ENCODE results near the gene PRAMEF17. TPM values are rescaled to one million over a fixed set of nuclear protein-coding genes. Genes with fewer than 3 reads are reported as not detected.
"Not testable (repeated sequence)": the region's sequence is repeated elsewhere in the genome, so short reads cannot be mapped to it uniquely, and the experiment has no call there.

The PRAMEF17 gene
- total and polyA plus RNA-seq, 9 donors = not detected

GRCh38 chr1:13380380-13380779 lies 9.1 kb upstream of the PRAMEF17 start:
- H3K27me3 ChIP-seq; H3K36me3 ChIP-seq; intact Hi-C loops (cut with DNase I); H3K27ac ChIP-seq; H3K9me3 ChIP-seq; H3K4me1 ChIP-seq (ENCODE audit: insufficient read depth); DNase-seq; H3K4me3 ChIP-seq: not testable (repeated sequence)
- WGBS, 3 donors = 62 to 94% (median 81%) methylated on average over 3 of the region's 3 CpGs

- H3K4me3 ChIP-seq; H3K4me1 ChIP-seq (ENCODE audit: insufficient read depth); H3K9me3 ChIP-seq; DNase-seq; H3K27me3 ChIP-seq; intact Hi-C loops (cut with DNase I); H3K27ac ChIP-seq; H3K36me3 ChIP-seq: not testable (repeated sequence)
- WGBS, 3 donors = 74 to 82% (median 76%) methylated on average over 7 of the region's 7 CpGs
These were observed 3.6 kb downstream of the PRAMEF17 start for GRCh38 chr1:13393004-13393403.

- intact Hi-C loops (cut with DNase I); H3K36me3 ChIP-seq; DNase-seq; H3K4me3 ChIP-seq; H3K27ac ChIP-seq; H3K9me3 ChIP-seq; H3K27me3 ChIP-seq; H3K4me1 ChIP-seq (ENCODE audit: insufficient read depth): not testable (repeated sequence)
- whole genome bisulfite sequencing, 3 donors = 90 to 92% (median 92%) methylated on average over 14 to 32 of the region's 32 CpGs
These were observed 5.3 kb downstream of the PRAMEF17 start for GRCh38 chr1:13394761-13395160.

- H3K4me3 ChIP-seq; H3K9me3 ChIP-seq; H3K4me1 ChIP-seq (ENCODE audit: insufficient read depth); H3K27ac ChIP-seq; H3K36me3 ChIP-seq; intact Hi-C loops (cut with DNase I); DNase-seq; H3K27me3 ChIP-seq: not testable (repeated sequence)
- 92 to 97% (median 96%) methylated on average over 20 to 22 of the region's 22 CpGs for WGBS, 3 donors
These were observed 5.9 kb downstream of the PRAMEF17 start for GRCh38 chr1:13395311-13395710.

GRCh38 chr1:13407811-13408210 lies 18.4 kb downstream of the PRAMEF17 start:
- no peaks in the 10 kb centered on the region for H3K4me1 ChIP-seq (ENCODE audit: insufficient read depth)
- 59 to 76% (median 74%) methylated on average over 4 of the region's 4 CpGs for WGBS, 3 donors
- no peaks in the 10 kb centered on the region for H3K36me3 ChIP-seq
- H3K27ac ChIP-seq = no peak overlapping the region
- DNase-seq = no peak
- no peak overlapping the region for H3K4me3 ChIP-seq
- no peaks in the 10 kb centered on the region for H3K9me3 ChIP-seq
- H3K27me3 ChIP-seq = no peaks in the 10 kb centered on the region
- no peak for TF ChIP-seq CTCF (IDR thresholded peaks at IDR 0.05)
- no peak for TF ChIP-seq EP300 (IDR thresholded peaks at IDR 0.05)
- no peak for TF ChIP-seq POLR2A (IDR thresholded peaks at IDR 0.05)
- intact Hi-C loops (cut with DNase I) = no loop called here

GRCh38 chr1:13410150-13410549 lies 20.7 kb downstream of the PRAMEF17 start, which contains the start of gene PRAMEF20:
Gene PRAMEF20, plus strand, starts transcription at chr1:13410450. Its CDS starts 5,905 bp downstream, at chr1:13416355.
- intact Hi-C loops (cut with DNase I); H3K9me3 ChIP-seq; DNase-seq; H3K36me3 ChIP-seq; H3K4me3 ChIP-seq; H3K27ac ChIP-seq; H3K27me3 ChIP-seq; H3K4me1 ChIP-seq (ENCODE audit: insufficient read depth): not testable (repeated sequence)
- 55 to 66% (median 65%) methylated on average over 4 of the region's 4 CpGs for WGBS, 3 donors

GRCh38 chr1:13430495-13430894 lies 41.1 kb downstream of the PRAMEF17 start:
- H3K27me3 ChIP-seq = no peaks in the 10 kb centered on the region
- no peak overlapping the region for H3K4me3 ChIP-seq
- no peak overlapping the region for H3K27ac ChIP-seq
- TF ChIP-seq EP300 (IDR thresholded peaks at IDR 0.05) = no peak
- TF ChIP-seq POLR2A (IDR thresholded peaks at IDR 0.05) = no peak
- TF ChIP-seq CTCF (IDR thresholded peaks at IDR 0.05) = no peak
- H3K36me3 ChIP-seq = no peaks in the 10 kb centered on the region
- WGBS, 3 donors = 93 to 98% (median 97%) methylated on average over 11 to 13 of the region's 13 CpGs
- intact Hi-C loops (cut with DNase I) = no loop called here
- no peaks in the 10 kb centered on the region for H3K9me3 ChIP-seq
- no peaks in the 10 kb centered on the region for H3K4me1 ChIP-seq (ENCODE audit: insufficient read depth)
- no peak for DNase-seq
